HEK293T (cell line): Measurements from ENCODE around the gene GFI1.
"Not testable (repeated sequence)": the region's sequence is repeated elsewhere in the genome, so short reads cannot be mapped to it uniquely, and the experiment has no call there.

Experiments used
- CTCF ChIA-PET: fragments of 350-600 bp; formaldehyde crosslinking; extraction: SDS; loops from one replicate; lab custom pipeline; 2021; ENCODE audit warnings: antibody characterized with exemption, inconsistent platforms; lab: Yijun Ruan, JAX
- POLR2A ChIA-PET: fragments of 350-600 bp; formaldehyde crosslinking; extraction: SDS; loops from one replicate; lab custom pipeline; 2020; ENCODE audit warnings: antibody characterized with exemption, inconsistent platforms; lab: Yijun Ruan, JAX
- DNase-seq: peaks from one replicate; pipeline ENCODE4 v3.0.0; 2012; ENCODE audit warnings: mixed read lengths; ENCODE audit errors: extremely low spot score
- ARNT ChIP-seq: fragments of 450-650 bp; IDR thresholded peaks from 2 replicates; pipeline ENCODE4 v1.6.1; 2017; ENCODE audit warnings: mild to moderate bottlenecking
- BHLHE40 ChIP-seq: fragments of 450-650 bp; IDR thresholded peaks from 2 replicates; pipeline ENCODE4 v1.6.1; 2016; ENCODE audit warnings: mild to moderate bottlenecking, moderate library complexity, borderline replicate concordance
- CTBP1 ChIP-seq: fragments of 450-650 bp; IDR thresholded peaks from 2 replicates; pipeline ENCODE4 v1.6.1; 2016; ENCODE audit warnings: borderline replicate concordance
- ELF4 ChIP-seq: fragments of 450-650 bp; IDR thresholded peaks from 2 replicates; pipeline ENCODE4 v1.6.1; 2017; ENCODE audit warnings: antibody characterized with exemption
- FOXA1 ChIP-seq: fragments of 450-650 bp; IDR thresholded peaks from 2 replicates; pipeline ENCODE4 v1.6.1; 2016; ENCODE audit warnings: mild to moderate bottlenecking
- FOXK2 ChIP-seq: fragments of 450-650 bp; IDR thresholded peaks from 2 replicates; pipeline ENCODE4 v1.6.1; 2016; ENCODE audit warnings: mild to moderate bottlenecking
- FOXM1 ChIP-seq: fragments of 450-650 bp; IDR thresholded peaks from 2 replicates; pipeline ENCODE4 v1.6.1; 2017; ENCODE audit warnings: mild to moderate bottlenecking, borderline replicate concordance
- HDGF ChIP-seq: fragments of 450-650 bp; IDR thresholded peaks from 2 replicates; pipeline ENCODE4 v1.6.1; 2017; ENCODE audit warnings: antibody characterized with exemption, borderline replicate concordance
- L3MBTL2 ChIP-seq: fragments of 450-650 bp; conservative IDR thresholded peaks from 2 replicates; pipeline ENCODE4 v1.6.1; 2016; ENCODE audit warnings: mild to moderate bottlenecking
- LEF1 ChIP-seq: fragments of 450-650 bp; IDR thresholded peaks from 2 replicates; pipeline ENCODE4 v1.6.1; 2017; ENCODE audit warnings: mild to moderate bottlenecking, borderline replicate concordance
- NFRKB ChIP-seq: fragments of 450-650 bp; IDR thresholded peaks from 2 replicates; pipeline ENCODE4 v1.6.1; 2016; ENCODE audit warnings: mild to moderate bottlenecking, moderate library complexity
- PKNOX1 ChIP-seq: fragments of 450-650 bp; IDR thresholded peaks from 2 replicates; pipeline ENCODE4 v1.6.1; 2016
- SP1 ChIP-seq: fragments of 450-650 bp; IDR thresholded peaks from 2 replicates; pipeline ENCODE4 v1.6.1; 2017
- SUZ12 ChIP-seq: fragments of 450-650 bp; IDR thresholded peaks from 2 replicates; pipeline ENCODE4 v1.6.1; 2016; ENCODE audit warnings: mild to moderate bottlenecking
- TARDBP ChIP-seq: fragments of 450-650 bp; IDR thresholded peaks from 2 replicates; pipeline ENCODE4 v1.6.1; 2016
- ZNF384 ChIP-seq: fragments of 450-650 bp; IDR thresholded peaks from 2 replicates; pipeline ENCODE4 v1.6.1; 2016

The GFI1 gene

GRCh38 chr1:92486251-92487077, at the start of gene GFI1:
GFI1 (minus strand) TSS chr1:92486925; CDS start chr1:92483487, 3,438 bp downstream.
- CTCF ChIA-PET, result interaction anchor here (0.6 kb wide), 3 partner anchors 13 to 160 kb away, joined by 3 to 4 read pairs (median 4); no protein-coding TSS in a partner anchor
- peak; percentile 79 for DNase-seq
- POLR2A ChIA-PET, result interaction anchor here (0.6 to 1.5 kb wide), 6 partner anchors 9 to 187 kb away, joined by 3 to 9 read pairs (median 4); no protein-coding TSS in a partner anchor
- peak; percentile 93; the same call in 1 of the 2 replicates for TF ChIP-seq L3MBTL2
- TF ChIP-seq ARNT, result no peak
- peak; percentile 34; the same call in 1 of the 2 replicates for TF ChIP-seq LEF1

- CTCF ChIA-PET, POLR2A ChIA-PET, DNase-seq: not testable (repeated sequence)
Measured at GRCh38 chr1:92532371-92532770, 45.6 kb upstream of the GFI1 start.

GRCh38 chr1:92531939-92532338, 45.2 kb upstream of the GFI1 start:
- POLR2A ChIA-PET, CTCF ChIA-PET, DNase-seq: not testable (repeated sequence)

GRCh38 chr1:92527670-92528069, 40.9 kb upstream of the GFI1 start:
- ChIA-PET CTCF (no interaction called here), POLR2A (no interaction called here)
- TF ChIP-seq ARNT (no peak), CTBP1 (no peak), SP1 (no peak), FOXM1 (no peak), TARDBP (no peak), PKNOX1 (no peak), FOXK2 (no peak), ELF4 (no peak), LEF1 (no peak), SUZ12 (no peak)
- no peak for DNase-seq

- POLR2A ChIA-PET, DNase-seq, CTCF ChIA-PET: not testable (repeated sequence)
Measured at GRCh38 chr1:92524944-92525590, 38.3 kb upstream of the GFI1 start.

GRCh38 chr1:92519043-92519442, 32.3 kb upstream of the GFI1 start:
- CTCF ChIA-PET, result no interaction called here
- POLR2A ChIA-PET, result no interaction called here
- TF ChIP-seq ARNT (no peak), FOXK2 (no peak), PKNOX1 (no peak), CTBP1 (no peak), FOXA1 (no peak), SP1 (no peak), NFRKB (no peak), ELF4 (no peak), BHLHE40 (no peak), L3MBTL2 (no peak), SUZ12 (no peak), HDGF (no peak), FOXM1 (no peak), TARDBP (no peak), LEF1 (no peak), ZNF384 (no peak)
- DNase-seq, result no peak

- CTCF ChIA-PET, result interaction anchor here (0.6 kb wide), 1 partner anchor 25 kb away, joined by 5 read pairs; no protein-coding TSS in a partner anchor
- TF ChIP-seq L3MBTL2 (no peak), ELF4 (no peak), CTBP1 (no peak), TARDBP (no peak), FOXM1 (no peak), HDGF (no peak), PKNOX1 (no peak), FOXA1 (no peak), FOXK2 (no peak), ZNF384 (no peak), SUZ12 (no peak), SP1 (no peak), NFRKB (no peak), ARNT (no peak), BHLHE40 (no peak), LEF1 (no peak)
- DNase-seq, result no peak
- POLR2A ChIA-PET, result no interaction called here
Measured at GRCh38 chr1:92516574-92516973, 29.8 kb upstream of the GFI1 start.
